Prostate gland (tissue), 2 donors: Measurements from ENCODE around the gene FAS.

Experiments
- POLR2AphosphoS5 ChIP-seq: sonication (generic); formaldehyde crosslinking; IDR thresholded peaks from one replicate; pipeline ENCODE4 v1.6.1; 2017; ENCODE audit warnings: antibody characterized with exemption
- TF ChIP-seq, protein P1 (sequence below), 4 experiments: fragments of 200-600 bp in 2 of 4; fragments of 450-650 bp in 2 of 4; sonication (generic) in 2 of 4; IDR thresholded peaks; 1 replicate in 3 of 4; 2 replicates in 1 of 4; pipeline ENCODE4 v1.5.1; 2016 to 2019; ENCODE audit warnings: antibody characterized with exemption in 4 of 4, mild to moderate bottlenecking in 2 of 4, moderate library complexity in 2 of 4

DNA sequence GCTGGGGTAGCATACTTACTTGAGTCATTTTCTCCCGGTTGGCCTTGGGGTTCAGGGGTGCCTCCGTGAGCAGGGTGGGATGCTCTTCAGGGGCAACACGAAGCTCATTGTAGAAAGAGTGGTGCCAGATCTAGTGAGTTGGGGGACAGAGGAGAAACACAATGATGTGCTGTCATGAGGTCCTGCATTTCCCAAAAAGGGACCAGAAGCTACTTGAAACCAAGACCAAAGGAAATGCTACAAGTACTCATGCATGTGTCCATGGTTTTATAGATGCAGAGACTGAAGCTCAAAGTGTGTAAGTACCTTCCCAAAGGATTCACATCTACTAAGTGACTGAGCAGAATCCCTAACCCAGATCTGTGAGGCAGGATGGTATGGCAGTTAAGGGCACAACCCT is 46.8 kb upstream of the FAS start:
- no peak for TF ChIP-seq POLR2AphosphoS5
- TF ChIP-seq, protein P1, sequence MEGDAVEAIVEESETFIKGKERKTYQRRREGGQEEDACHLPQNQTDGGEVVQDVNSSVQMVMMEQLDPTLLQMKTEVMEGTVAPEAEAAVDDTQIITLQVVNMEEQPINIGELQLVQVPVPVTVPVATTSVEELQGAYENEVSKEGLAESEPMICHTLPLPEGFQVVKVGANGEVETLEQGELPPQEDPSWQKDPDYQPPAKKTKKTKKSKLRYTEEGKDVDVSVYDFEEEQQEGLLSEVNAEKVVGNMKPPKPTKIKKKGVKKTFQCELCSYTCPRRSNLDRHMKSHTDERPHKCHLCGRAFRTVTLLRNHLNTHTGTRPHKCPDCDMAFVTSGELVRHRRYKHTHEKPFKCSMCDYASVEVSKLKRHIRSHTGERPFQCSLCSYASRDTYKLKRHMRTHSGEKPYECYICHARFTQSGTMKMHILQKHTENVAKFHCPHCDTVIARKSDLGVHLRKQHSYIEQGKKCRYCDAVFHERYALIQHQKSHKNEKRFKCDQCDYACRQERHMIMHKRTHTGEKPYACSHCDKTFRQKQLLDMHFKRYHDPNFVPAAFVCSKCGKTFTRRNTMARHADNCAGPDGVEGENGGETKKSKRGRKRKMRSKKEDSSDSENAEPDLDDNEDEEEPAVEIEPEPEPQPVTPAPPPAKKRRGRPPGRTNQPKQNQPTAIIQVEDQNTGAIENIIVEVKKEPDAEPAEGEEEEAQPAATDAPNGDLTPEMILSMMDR (IDR thresholded peaks at IDR 0.05) = no peak
